Measurements from ENCODE around the gene WFDC1. TPM values are rescaled to one million over a fixed set of nuclear protein-coding genes. Genes with fewer than 3 reads are reported as not detected.

Gene WFDC1
- total and polyA plus RNA-seq, 8 donors: 0.09 to 2.6 (median 0.39) TPM; not detected in 2

DNA sequence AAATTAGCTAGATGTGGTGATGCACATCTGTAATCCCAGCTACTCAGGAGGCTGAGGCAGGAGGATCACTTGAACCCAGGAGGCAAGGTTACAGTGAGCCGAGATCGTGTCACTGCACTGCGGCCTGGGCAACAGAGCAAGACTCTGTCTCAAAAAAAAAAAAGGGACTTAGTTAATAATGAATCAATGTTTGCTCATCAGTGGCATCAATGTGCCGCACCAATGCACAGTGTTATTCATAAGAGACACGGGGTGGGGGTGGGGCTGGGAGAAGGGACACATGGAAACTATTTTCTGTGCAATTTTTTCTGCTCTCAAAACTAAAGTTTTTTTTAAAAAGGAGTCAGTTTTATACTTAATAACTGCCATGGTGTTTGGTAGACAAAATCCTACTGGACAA lies 66.9 kb downstream of the WFDC1 start:
- intact Hi-C loops (cut with DNase I): no loop called here
- Histone ChIP-seq H3K4me3 (no peak overlapping the region), H3K4me1 (no peaks in the 10 kb centered on the region), H3K27ac (no peak overlapping the region), H3K9me3 (no peaks in the 10 kb centered on the region), H3K36me3 (no peaks in the 10 kb centered on the region), H3K27me3 (no peaks in the 10 kb centered on the region)
- ATAC-seq: peak in 1 of 4 donors; percentile 50
- FAIRE-seq: no peak
- WGBS, 2 donors: 68 to 77% methylated on average over 5 of the region's 5 CpGs
- TF ChIP-seq, protein P1, sequence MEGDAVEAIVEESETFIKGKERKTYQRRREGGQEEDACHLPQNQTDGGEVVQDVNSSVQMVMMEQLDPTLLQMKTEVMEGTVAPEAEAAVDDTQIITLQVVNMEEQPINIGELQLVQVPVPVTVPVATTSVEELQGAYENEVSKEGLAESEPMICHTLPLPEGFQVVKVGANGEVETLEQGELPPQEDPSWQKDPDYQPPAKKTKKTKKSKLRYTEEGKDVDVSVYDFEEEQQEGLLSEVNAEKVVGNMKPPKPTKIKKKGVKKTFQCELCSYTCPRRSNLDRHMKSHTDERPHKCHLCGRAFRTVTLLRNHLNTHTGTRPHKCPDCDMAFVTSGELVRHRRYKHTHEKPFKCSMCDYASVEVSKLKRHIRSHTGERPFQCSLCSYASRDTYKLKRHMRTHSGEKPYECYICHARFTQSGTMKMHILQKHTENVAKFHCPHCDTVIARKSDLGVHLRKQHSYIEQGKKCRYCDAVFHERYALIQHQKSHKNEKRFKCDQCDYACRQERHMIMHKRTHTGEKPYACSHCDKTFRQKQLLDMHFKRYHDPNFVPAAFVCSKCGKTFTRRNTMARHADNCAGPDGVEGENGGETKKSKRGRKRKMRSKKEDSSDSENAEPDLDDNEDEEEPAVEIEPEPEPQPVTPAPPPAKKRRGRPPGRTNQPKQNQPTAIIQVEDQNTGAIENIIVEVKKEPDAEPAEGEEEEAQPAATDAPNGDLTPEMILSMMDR (IDR thresholded peaks at IDR 0.05): no peak
- no peak for DNase-seq

DNA sequence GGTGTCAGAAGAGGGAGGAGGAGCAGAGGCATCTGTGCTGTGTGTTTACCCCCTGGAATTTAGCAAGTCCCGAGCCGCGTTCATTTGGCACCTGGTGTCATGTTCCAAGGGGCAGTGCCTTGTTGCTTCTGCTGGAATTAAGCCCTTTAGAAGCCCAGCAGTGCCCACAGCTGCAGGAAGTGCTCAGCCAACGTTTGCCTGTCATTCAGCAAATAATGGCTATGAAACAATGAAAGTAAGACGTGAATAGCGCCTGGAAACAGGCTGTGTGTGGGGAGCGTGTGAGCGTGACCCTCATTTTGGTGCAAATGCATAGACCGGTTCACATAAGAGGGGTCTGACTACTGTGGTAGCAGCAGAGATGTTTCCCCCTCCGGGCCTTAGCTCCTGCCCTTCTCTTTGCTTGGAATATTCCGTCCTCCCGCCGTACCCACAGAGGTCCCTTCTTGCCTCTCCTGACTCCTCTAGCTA lies 67.8 kb downstream of the WFDC1 start:
- DNase-seq: no peak
- FAIRE-seq: no peak
- Histone ChIP-seq H3K36me3 (no peaks in the 10 kb centered on the region), H3K27me3 (no peaks in the 10 kb centered on the region), H3K27ac (no peak overlapping the region), H3K4me1 (no peaks in the 10 kb centered on the region), H3K9me3 (no peaks in the 10 kb centered on the region), H3K4me3 (no peak overlapping the region)
- no peak for ATAC-seq
- intact Hi-C loops (cut with DNase I): no loop called here
- WGBS, 2 donors: 53 to 59% methylated on average over 12 to 13 of the region's 13 CpGs
- TF ChIP-seq, protein P1 (IDR thresholded peaks at IDR 0.05): no peak

DNA sequence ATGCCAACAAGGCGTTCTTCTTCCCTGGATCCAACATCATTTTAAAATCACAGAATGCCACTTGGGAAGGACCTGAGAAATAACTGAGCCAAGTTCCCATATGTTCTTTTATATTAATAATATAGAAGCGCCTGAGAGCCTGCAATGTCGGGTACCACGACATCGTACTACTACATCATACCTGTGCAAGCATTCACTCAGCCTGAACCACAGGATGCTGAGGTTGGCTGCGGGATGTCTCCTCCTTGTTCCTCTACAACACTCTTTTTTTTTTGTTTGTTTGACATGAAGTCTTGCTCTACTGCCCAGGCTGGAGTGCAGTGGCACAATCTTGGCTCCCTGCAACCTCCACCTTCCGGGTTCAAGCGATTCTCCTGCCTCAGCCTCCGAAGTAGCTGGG lies 71.5 kb downstream of the WFDC1 start:
- Histone ChIP-seq H3K27me3 (no peaks in the 10 kb centered on the region), H3K36me3 (no peaks in the 10 kb centered on the region), H3K4me1 (no peaks in the 10 kb centered on the region), H3K27ac (no peak overlapping the region), H3K4me3 (no peak overlapping the region), H3K9me3 (no peaks in the 10 kb centered on the region)
- FAIRE-seq (no peak), ATAC-seq (no peak), DNase-seq (no peak)
- intact Hi-C loops (cut with DNase I): no loop called here
- TF ChIP-seq, protein P1 (IDR thresholded peaks at IDR 0.05): no peak
- WGBS, 2 donors: 68 to 84% methylated on average over 9 of the region's 9 CpGs

DNA sequence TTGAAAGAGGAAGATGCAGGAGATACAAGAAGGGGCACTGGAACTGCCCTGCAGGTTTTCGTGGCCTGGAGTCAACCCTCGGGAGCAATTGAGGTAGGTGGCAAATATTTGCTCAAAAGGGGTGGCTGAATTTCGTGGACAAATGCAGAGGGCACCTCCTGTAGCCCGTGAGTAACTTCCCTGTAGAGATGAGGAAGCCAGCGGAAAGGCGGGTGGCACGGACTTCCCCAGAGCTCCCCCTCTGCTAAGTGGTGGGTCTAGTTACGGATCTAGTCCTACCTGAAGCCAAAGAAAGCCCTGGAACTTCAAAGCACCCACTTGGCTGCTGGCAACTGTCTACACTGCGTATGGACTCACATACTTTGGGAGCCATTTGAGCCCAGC lies 72.6 kb downstream of the WFDC1 start:
- Histone ChIP-seq H3K27me3 (no peaks in the 10 kb centered on the region), H3K9me3 (no peaks in the 10 kb centered on the region), H3K27ac (no peak overlapping the region), H3K4me3 (no peak overlapping the region), H3K4me1 (no peaks in the 10 kb centered on the region), H3K36me3 (no peaks in the 10 kb centered on the region)
- ATAC-seq: peak in 2 of 4 donors; percentile 2 to 17
- TF ChIP-seq, protein P1 (IDR thresholded peaks at IDR 0.05): no peak
- 25 to 33% methylated on average over 9 of the region's 9 CpGs for WGBS, 2 donors
- no peak for FAIRE-seq
- intact Hi-C loops (cut with DNase I): no loop called here
- DNase-seq: no peak

DNA sequence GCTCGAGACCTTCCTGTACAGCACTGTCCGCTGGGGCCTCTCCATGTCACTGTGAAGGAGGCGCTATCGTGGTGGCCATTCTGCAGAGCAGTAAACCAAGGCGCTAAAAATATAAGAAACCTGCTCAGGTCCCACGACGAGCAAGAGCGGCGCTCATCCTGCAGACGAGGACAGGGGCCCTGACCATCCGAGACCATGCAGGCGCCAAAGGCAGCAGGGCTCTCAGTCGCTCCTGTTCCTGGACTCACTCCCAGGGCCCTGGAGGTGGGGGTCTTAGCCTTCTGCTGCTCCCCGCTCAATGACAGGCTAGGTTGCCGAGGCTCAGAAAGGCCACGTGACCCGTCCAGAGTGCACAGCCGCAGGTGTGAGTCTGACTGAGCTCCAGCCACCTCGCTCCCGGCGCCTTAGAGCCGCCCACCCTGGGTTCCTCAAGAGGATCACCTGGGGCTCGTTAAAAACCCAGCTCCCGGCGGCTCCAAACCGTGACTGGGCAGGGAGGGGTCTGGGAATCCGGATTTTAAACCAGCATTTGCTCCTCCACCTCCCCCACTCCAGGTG lies 73.2 kb downstream of the WFDC1 start:
- TF ChIP-seq, protein P1 (IDR thresholded peaks at IDR 0.05): no peak
- Histone ChIP-seq H3K4me3 (peak overlapping the region; percentile 15 to 52 (median 36)), H3K27me3 (no peaks in the 10 kb centered on the region), H3K27ac (no peak overlapping the region), H3K4me1 (no peaks in the 10 kb centered on the region), H3K9me3 (no peaks in the 10 kb centered on the region), H3K36me3 (no peaks in the 10 kb centered on the region)
- no peak for FAIRE-seq
- DNase-seq: peak; percentile 4 to 75 (median 38)
- intact Hi-C loops (cut with DNase I): no loop called here
- 15 to 17% methylated on average over 27 of the region's 27 CpGs for WGBS, 2 donors
- peak; percentile 69 to 79 (median 76) for ATAC-seq
